ENCODE data around the gene NCKAP5.

DNA sequence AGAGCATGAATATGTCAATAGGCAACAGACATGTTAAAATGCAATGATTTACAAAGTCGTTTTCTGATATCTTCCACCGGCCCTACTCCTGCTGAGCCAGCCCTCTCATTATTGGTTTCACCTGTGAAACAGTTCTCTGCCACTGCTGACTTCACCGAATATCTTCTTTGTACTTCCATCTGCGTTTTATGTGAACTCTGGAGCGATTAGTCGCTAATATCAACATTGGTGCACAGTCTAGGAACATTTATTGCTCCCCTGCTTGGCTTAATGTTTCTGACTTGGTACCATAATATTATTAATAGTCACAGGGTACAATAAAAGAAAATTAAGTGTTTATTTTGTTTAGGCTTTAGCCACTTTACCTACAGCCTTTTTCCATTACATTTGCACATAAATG lies 105.5 kb downstream of the NCKAP5 start:
- TF ChIP-seq CTCF (conservative IDR thresholded peaks at IDR 0.05) (no peak), EZH2 (IDR thresholded peaks at IDR 0.05; ENCODE audit: low read depth) (no peak)
